Spleen (tissue), 7 donors: ENCODE measurements around the gene NMNAT2.

Source experiments
- POLR2A ChIP-seq, 3 donors: fragments of 450-650 bp; IDR thresholded peaks; one replicate each; pipeline ENCODE4 v1.5.1; 2017; ENCODE audit warnings: antibody characterized with exemption in 3 of 3, mild to moderate bottlenecking in 1 of 3
- POLR2AphosphoS5 ChIP-seq, 3 donors: sonication (generic); formaldehyde crosslinking; IDR thresholded peaks; one replicate each; pipeline ENCODE4 v1.5.1; 2017; ENCODE audit warnings: antibody characterized with exemption in 3 of 3
- TF ChIP-seq, protein P1 (sequence below), 11 experiments: fragments of 200-600 bp in 7 of 11; fragments of 450-650 bp in 4 of 11; sonication (generic) in 4 of 11; IDR thresholded peaks in 8 of 11; conservative IDR thresholded peaks in 3 of 11; 1 replicate in 7 of 11; 2 replicates in 4 of 11; pipeline versions ENCODE4 v1.4.0 to v1.8.0; 2016 to 2021; ENCODE audit warnings: antibody characterized with exemption in 11 of 11, inconsistent platforms in 4 of 11, mild to moderate bottlenecking in 1 of 11
- donor health status: DM: no; HTN: no; CAD: no; lungs with moderate emphysema.
- donor health status: DM: no; HTN: no; CAD: no.
- donor health status: DM: no; HTN: no; CAD: no.

DNA sequence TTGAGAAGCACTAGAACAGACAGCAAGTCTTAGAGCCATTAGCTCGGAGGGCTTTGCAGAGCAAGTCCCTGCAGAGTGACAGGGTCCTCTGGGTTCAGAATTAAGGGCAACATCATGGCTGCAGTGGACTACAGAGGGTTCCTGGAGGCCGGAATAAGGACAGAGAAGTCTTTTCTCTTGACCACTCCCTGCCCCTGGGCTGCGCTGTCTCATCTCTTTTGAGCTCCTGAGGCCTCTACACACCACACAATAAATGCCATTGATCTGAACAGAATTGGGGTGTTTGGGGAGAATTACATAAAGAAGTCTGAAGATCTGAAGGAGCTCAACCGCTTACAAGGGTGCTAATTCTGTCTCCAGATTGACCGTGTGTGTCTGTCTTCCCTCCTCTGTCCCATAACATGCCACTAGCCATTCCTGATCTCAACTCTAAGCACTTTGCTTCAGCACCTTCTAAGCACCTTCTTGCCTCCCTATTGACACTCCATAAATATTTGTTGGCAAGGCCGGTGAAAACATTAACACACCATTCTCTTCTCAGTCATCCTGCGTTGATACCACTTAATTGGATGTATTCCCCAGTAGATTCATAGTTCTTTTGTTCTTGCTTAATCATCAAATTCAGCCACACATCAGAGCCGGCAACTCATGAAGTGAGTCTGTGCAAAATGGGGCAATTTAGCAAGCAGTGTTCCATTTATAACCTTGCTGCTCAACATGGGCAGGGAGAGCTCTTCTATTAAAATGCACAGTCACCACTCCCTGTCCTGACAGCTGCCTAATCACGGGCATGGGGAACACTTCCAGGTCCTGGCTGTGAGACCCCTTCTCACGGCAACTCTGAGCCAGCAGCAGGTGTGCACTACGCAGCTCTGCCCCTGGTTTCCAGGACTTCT lies 49.7 kb downstream of the NMNAT2 start:
- TF ChIP-seq, protein P1, sequence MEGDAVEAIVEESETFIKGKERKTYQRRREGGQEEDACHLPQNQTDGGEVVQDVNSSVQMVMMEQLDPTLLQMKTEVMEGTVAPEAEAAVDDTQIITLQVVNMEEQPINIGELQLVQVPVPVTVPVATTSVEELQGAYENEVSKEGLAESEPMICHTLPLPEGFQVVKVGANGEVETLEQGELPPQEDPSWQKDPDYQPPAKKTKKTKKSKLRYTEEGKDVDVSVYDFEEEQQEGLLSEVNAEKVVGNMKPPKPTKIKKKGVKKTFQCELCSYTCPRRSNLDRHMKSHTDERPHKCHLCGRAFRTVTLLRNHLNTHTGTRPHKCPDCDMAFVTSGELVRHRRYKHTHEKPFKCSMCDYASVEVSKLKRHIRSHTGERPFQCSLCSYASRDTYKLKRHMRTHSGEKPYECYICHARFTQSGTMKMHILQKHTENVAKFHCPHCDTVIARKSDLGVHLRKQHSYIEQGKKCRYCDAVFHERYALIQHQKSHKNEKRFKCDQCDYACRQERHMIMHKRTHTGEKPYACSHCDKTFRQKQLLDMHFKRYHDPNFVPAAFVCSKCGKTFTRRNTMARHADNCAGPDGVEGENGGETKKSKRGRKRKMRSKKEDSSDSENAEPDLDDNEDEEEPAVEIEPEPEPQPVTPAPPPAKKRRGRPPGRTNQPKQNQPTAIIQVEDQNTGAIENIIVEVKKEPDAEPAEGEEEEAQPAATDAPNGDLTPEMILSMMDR (IDR thresholded peaks at IDR 0.05 in 8 of 11, conservative IDR thresholded peaks at IDR 0.05 in 3 of 11) = no peak
- TF ChIP-seq POLR2AphosphoS5 (IDR thresholded peaks at IDR 0.05) = no peak
- no peak for TF ChIP-seq POLR2A (IDR thresholded peaks at IDR 0.05)
